Metanephros (tissue), 2 donors: ENCODE data around the gene SCGB1C1. TPM values are rescaled to one million over a fixed set of nuclear protein-coding genes. Genes with fewer than 3 reads are reported as not detected.

ENCODE experiments used
- small RNA-seq: library from RNA; depleted of rRNA; stranded (forward); fragments of <200 nt; gene quantifications from one replicate; pipeline ENCODE3, GENCODE V24; 2014; ENCODE audit warnings: low replicate concordance
- total RNA-seq: library from RNA; depleted of rRNA; stranded (reverse); fragments of >200 nt; gene quantifications from one replicate; pipeline ENCODE4 v1.2.3, GENCODE V29; 2014

SCGB1C1 gene
- total RNA-seq: not detected

GRCh38 chr11:192674-193128 lies at the start of gene SCGB1C1:
SCGB1C1 (plus strand) TSS chr11:193078; CDS start chr11:193100, 22 bp downstream.

DNA sequence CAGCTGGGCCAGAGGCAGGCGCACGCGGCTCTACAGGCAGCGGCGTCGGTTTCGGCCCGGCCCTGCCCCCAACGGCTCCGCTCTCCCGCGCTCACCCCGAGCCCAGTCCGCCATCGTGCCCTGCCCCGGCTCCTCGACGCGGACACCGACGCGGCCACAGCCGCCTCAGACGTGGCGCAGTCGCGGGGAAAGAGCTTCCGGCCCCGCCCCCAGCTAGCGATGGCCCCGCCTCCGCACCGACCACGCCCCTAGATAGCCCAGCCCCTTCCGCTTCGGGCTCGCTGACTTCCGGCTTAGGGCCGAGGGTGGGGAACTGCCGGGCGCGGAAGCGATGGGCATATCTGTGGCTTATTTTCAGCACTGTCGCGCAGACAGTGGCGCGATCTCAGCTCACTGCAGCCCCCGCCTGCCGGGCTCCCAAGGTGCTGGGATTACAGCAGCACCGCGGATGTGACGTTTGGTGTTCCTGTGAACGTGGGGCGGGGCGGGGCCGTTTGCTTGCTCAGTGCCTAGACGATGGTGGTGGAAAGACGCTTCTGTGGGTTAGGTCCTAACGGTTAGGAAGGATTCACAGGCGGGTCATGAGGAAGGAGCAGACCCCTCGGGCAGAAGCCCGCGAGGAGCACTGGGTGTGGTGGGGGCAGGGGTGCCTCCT lies 14.5 kb downstream of the SCGB1C1 start, which contains the start of the genes BET1L and RIC8A:
BET1L (minus strand) TSS at position 192 of the 655 bp plus-strand sequence; CDS start at position 114, 78 bp downstream.
RIC8A (plus strand) TSS at position 501 of the 655 bp plus-strand sequence. CDS start 1,147 bp downstream, outside the sequence.

GRCh38 chr11:235997-236773 lies 43.3 kb downstream of the SCGB1C1 start, which contains the start of gene SIRT3:
SIRT3 (minus strand) TSS chr11:236342; CDS start chr11:236328, 14 bp downstream.

GRCh38 chr11:236774-237767 lies 44.2 kb downstream of the SCGB1C1 start, which contains the start of gene PSMD13:
PSMD13 (plus strand) TSS chr11:236976; CDS start chr11:237050, 74 bp downstream.

Small RNA genes lying within 50 kb of the gene (small RNA-seq; reads per million reads assigned to genes)
- not detected for gene RNU6-447P

Other genes with a start within 250 kb of the SCGB1C1 start
- gene BET1L, start 14.3 kb downstream of the SCGB1C1 start, total RNA-seq: 25.4 TPM
- gene RIC8A, start 14.6 kb downstream of the SCGB1C1 start, total RNA-seq: 89.1 TPM
- gene SIRT3, start 43.3 kb downstream of the SCGB1C1 start, total RNA-seq: 22.7 TPM
- 96.4 TPM for gene PSMD13, start 43.9 kb downstream of the SCGB1C1 start, total RNA-seq
- gene NLRP6, start 85.3 kb downstream of the SCGB1C1 start, total RNA-seq: 0.64 TPM
- 38.4 TPM for gene PGGHG, start 96.0 kb downstream of the SCGB1C1 start, total RNA-seq
- gene IFITM5, start 106.4 kb downstream of the SCGB1C1 start, total RNA-seq: not detected
- gene IFITM2, start 114.7 kb downstream of the SCGB1C1 start, total RNA-seq: 55.9 TPM
- gene IFITM1, start 121.0 kb downstream of the SCGB1C1 start, total RNA-seq: 44.6 TPM
- 156 TPM for gene IFITM3, start 127.8 kb downstream of the SCGB1C1 start, total RNA-seq
- gene B4GALNT4, start 176.4 kb downstream of the SCGB1C1 start, total RNA-seq: 53.1 TPM
- 5.2 TPM for gene PKP3, start 201.1 kb downstream of the SCGB1C1 start, total RNA-seq
- gene SIGIRR, start 221.9 kb downstream of the SCGB1C1 start, total RNA-seq: 40.8 TPM
- gene ANO9, start 248.9 kb downstream of the SCGB1C1 start, total RNA-seq: 12.8 TPM